Daoy (cell line): ENCODE results near the gene ZNF436. TPM values are rescaled to one million over a fixed set of nuclear protein-coding genes. Genes with fewer than 3 reads are reported as not detected.
A peak's percentile ranks its signal among the peaks of the same experiment; 100 is the strongest.

ENCODE experiments used
- DNase-seq: peaks from one replicate; pipeline ENCODE4 v3.0.0-alpha.2; 2015; ENCODE audit warnings: low read depth
- total RNA-seq: library from RNA; depleted of rRNA; stranded (reverse); fragments of >200 nt; shearing (Covaris generic); gene quantifications from 2 replicates; pipeline ENCODE4 v1.2.3, GENCODE V29; 2014; rRNA removed

The ZNF436 gene
- total RNA-seq: 9.4 and 12.9 TPM in 2 replicates

DNA sequence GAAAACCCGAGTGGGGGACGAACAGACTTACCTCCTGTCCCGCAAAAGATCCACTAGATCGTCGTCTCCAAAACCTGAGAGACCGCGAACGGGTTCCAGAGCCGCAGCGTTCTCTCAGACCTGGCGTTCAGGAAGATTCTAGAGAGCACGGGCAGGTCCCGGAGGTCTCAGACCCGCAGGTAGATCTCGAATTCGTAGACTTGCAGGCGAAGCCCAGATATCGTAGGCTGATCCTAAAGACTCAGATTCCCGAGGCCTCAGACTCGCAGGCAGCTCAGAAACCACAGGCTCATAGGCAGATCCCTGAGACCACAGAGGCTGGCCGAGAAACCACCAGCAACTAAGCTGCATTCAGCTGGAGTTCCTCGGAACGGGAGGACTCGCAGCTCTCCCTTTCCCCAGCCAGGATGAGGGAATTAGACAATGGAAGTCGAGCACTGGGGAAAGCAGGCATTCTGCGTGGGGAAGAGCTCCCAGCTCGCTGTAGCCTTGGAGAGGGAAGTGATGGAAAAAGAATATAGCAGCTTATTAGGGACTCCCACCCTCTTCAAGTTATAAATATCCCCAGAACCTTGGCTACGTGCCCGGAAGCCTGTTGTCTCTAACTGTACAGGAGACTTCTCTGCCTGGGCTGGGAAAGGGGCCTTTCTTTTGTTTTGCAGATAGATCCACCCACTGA is at the start of gene ZNF436:
ZNF436 (minus strand) TSS at position 502 of the 679 bp plus-strand sequence. CDS start 1,831 bp downstream, outside the sequence.
- peak; percentile 84 for DNase-seq

DNA sequence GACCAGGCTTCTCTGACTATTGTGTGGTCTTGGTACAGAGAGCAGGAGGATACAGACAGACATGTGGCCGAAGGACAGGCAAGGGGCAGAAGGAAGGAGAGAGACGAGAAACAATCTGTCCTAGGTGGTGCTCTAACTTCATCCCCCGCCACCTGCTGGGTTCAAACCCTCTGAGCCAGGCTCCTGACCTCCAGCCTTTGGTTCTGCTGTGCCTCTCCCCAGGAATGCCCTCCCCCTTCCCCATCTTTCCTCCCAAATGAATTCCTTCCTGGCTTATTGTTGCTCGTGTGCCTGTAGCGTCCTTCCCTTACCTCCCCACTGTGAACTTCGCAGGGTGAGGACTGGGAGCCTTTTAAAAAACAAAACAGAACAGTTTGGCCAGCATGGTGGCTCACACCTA is 49.5 kb upstream of the ZNF436 start:
- no peak for DNase-seq

DNA sequence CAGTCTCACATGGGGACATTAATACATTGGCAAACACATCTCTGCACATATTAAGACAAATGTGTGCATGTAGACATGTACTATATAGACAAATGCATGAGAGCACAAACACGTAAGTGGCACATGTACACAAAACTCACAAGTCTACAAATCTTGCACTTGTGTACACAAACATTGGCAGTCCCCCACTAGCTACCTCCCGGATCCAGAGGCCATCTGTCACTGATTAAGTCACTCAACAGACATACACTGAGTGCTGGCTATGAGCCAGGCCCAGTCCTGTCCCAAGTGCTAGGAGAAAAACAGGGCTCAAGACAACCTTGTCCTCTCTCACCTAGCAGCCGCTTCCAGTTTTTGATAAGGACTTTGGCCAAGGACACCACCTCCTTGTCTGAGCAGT is 47.9 kb upstream of the ZNF436 start:
- no peak for DNase-seq

DNA sequence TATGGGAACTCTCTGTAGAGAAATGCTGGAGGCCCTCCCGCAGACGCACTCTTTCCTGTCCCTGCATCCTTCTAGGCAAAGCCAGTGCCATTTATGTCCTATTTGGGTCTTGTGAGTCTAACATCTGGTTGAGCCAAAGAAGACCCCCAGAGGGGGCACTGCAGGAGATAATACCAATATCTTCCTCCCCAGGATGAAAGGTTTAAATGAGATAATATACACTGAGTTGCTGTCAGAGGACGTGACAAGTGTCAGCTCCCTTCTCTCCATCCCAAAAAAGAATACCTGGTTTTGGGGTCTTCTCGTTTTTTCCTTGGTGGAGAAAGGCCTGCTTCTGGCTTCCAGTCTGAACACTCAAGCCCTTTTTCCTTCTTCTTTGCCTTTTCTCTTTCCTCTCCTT is 47.3 kb upstream of the ZNF436 start:
- DNase-seq: no peak

DNA sequence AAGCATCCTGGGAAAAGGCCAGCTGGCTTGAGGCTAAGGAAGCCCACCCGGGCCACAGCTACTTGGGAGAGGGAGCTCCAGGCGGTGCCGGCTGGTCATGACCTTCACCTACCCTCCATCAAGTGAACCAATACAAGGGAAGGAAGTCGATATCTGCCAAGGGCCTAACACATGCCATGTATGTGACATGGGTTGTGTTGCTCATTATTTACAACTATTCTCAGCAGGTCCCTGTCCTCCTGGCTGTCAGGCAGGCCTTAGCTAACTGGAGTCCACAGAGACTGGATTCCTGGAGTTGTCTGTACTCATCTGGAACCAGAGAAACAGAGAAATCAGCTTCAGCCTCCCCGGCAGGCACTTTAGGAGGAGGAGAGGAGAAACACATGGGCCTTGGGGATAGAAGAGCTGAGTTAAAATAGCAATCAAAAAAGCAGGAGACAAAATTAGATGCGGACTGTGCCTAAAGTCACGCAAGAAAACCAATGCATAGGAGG is 39.2 kb upstream of the ZNF436 start:
- no peak for DNase-seq

DNA sequence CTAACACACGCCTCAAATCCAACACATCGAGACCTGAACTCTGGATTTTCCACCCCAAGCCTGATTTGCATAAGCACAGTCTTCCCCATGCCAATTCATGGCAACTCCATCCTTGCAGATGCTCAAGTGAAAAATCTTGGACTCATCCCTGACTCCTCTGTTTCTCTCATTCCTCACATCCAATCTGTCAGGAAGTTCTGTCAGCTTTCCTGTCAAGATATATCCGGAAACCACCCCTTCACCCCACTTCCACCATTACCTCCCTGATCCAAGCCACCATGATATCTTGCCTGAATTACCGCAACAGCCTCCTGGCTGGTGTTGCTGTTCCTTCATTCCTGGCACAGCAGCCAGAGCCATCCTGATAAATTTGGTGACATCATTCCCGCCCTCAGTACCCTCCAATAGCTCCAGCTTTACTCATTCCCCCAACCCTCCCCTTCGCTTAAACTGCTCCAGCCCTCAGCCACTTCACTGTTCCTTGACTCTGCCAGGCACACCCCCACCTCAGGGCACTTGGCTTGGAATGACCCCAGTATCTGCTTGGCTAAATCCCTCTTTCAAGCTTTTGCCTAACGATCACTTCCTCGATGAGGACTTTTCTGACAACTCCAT is 37.5 kb upstream of the ZNF436 start:
- no peak for DNase-seq

DNA sequence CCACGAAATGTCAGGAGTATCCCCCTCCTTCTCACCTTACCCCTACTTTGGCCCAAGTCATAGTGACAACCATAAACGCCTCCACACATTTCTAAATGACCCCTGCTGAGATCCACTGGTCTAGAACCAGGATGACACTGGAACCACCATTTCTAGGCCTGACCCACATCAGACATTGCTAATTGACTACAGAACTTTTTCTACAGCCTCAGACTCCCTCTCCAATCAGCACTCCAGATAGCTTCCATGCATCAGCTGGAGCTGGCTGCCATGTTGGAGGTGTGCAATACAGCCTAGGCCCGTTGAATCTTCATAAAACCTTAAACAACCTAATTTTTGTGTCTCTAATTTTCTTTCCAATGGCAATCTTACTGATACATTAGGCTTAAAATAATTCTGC is 36.3 kb upstream of the ZNF436 start:
- no peak for DNase-seq

DNA sequence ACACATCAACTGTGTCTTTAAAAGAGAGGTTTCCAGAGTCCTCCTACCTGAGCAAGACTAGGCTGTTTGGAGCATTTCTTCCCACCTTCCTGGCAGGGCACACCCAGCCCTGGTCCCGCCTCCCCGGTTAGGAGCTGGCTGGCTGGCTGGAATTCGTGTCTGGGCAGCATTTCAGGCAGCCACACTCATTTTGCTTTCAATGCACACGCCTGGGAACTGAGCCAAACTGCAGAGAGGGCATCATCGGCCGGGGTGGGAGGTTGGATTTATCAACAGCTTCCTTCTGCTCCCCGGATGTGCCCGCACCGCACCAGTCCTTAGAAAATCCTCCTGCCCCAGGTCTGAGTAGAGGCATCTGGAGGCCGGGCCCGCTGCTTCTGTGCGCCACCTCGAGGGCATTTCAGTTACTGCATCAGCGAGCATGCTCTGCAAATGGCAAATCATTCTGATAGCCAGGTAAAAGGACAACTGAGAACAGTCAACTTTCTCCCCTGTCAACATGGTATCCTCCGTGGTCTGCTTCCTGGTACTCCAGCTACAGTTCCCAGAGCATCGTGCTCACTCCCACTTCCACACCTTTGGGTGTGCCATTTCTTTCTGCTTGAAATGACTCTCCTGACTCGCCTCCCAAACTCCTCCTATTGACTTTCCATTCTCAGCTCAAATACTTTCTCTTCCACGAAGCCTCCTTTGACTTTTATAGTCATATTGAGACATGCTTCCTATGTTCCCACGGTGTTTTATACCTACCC is 34.3 kb upstream of the ZNF436 start:
- peak; percentile 99 for DNase-seq

DNA sequence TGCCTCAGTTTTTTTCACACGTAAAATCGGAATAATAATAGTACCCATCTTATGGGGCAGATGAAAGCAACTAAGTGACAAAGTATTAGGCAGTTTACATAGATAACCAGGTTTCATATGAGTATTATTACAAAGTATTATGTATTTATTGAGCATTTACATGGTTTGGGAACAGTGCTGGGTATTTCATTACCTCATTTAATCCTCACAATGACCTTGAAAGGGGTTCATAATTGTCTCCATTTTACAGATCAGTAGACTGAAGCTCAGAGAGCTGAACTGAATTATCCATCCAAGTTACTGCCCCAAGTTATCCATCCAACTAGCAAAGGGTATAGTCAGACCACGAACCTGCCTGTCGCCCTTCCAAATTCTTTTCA is 33.7 kb upstream of the ZNF436 start:
- DNase-seq: no peak

DNA sequence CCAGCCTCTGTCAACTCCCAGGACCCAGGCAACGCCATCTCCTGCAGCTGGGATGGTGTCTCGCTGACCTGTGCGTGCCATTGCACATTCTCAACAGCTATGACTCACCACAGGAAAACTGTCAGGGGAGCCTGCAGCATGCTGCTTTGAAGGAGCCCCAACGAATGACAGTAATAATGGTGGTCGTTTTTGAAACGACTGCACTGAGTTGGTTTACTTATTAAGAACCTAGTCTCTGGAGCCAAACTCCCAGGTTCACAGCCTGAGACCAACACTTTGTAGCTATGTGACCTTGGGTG is 33.4 kb upstream of the ZNF436 start:
- peak; percentile 91 for DNase-seq

DNA sequence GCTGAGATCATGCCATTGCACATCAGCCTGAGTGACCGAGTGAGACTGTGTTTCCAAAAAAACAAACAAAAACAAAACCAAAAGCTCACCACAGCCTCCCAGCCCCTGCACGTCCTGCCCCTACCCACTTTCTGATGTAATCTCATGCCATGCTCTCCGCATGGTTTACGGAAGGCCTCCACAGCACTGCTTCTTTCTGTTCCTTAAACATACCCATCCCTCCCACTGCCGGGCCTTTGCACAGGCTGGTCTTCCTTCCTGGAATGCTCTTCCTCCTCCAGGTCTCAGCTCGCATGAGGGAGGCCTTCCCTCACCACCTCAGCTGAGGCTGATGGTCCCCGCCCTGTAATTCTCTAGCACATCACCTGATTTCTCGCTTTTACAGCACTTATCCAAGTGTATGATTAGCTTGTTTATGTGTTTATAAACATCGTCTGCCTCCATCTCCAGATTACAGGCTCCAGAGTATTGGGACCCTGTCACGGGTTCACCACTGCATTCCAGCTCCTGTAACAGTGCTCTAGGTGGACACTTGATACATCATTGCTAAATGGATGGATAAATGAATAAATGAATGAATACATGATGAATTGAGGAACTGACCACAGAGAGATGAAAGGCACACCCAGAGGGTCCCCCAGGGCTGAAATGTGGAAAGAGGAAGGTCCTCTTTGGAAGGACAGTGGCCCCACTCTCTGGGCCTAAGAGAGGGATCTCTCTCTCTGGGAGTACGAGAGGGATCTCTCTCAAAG is 32.8 kb upstream of the ZNF436 start:
- DNase-seq: peak; percentile 51

DNA sequence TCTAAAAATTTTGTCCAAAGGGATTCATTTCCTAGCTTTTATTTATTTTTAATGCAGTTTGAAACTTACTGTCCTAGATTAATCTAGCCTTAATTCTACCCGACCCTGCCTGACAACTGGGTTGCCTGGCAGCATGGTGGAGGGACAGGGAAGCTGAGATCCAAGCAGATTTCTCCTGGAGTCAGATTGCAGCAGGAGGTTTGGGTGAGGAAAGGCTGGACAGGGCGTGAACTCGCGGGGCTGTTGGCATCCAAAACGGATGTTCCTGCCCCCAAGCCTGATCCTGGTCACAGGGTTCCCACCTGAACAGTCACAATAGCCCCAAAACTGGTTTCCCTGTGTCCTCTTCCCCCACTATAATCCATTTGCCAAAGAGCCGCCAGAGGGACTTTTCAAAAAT is 31.7 kb upstream of the ZNF436 start:
- no peak for DNase-seq

DNA sequence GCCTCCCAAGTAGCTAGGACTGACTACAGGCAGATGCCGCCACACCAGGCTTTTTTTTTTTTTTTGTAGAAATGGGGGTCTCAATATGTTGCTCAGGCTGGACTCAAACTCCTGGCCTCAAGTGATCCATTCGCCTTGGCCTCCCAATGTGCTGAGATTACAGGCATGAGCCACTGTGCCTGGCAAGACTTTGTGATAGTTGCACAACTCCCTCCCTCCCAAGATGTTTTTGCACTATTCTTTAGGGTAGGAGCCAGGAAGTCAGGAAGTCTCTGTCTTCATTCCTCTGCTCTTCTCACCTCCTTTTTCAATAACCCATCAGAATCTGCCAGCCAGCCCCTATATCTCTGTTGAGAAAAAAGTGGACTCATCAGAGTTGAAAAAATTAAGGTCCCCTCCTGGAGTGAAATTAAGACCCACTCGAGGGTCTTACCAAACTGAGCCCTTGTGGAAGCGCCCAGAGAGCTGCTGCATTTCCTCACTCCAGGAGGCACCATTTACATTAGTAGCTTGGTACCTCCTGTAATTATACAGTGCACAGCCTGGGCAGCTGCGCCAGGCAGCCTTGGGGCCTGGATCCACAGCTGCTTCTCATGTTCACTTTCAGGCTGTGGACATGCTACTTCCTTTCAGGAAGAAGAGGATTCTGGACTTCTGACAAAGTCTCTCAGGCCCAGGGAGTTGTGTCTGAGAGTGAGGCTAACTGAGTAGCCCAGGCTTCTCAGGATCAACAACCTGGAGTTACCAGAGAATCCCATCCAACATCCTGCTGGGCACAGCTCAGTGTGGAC is 30.9 kb upstream of the ZNF436 start:
- no peak for DNase-seq

DNA sequence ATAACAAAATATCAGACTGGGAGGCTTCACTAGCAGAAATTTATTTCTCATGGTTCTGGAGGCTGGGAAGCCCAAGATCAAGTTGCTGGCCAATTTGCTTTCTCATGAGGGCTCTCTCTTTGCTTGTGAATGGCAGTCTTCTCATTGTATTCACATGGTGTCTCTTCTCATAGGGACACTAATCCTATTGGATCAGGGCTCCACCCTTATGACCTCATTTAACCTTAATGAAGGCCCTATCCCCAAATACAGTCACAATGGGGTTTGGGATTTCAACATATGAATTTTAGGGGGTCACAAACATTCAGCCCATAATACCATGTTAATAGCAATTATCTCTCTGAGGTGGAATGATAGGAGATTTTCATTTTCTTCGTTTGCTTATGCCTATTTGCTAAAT is 29.6 kb upstream of the ZNF436 start:
- DNase-seq: no peak

DNA sequence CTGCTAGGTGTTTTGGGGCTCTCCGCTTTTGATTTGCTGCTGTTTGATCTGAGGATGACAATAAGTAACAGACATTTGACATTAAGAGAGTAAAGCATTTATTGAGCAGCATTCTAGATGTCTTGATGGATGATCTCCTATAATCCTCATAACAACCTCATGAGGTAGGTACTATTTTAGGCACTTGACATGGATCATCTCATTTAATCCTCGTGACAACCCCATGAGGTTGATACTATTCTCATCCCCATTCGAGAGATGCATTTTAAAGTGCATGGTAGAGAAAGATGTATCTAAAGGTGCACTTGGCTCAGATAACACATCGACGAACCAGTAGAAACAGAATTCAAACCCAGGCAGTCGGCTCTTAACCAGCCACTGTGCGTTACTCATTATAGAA is 28.3 kb upstream of the ZNF436 start:
- no peak for DNase-seq

DNA sequence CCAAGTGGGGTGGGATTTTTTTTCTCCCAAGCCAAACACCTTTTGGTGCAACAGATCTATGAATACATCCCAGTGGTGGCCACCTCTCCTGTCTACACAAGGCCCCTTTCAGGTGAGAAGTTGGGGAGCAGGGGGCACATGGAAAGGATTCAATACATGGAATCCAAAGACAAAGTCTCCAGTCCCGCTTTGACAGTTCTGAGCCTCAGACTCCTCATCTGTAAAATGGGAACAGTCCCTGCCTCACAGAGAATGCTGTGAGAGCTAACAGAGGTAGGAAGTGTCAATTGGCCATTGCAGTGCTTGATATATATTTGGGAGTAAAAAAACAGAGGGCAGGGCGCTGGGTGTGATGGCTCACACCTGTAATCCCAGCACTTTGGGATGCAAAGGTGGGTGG is 26.7 kb upstream of the ZNF436 start:
- DNase-seq: no peak

DNA sequence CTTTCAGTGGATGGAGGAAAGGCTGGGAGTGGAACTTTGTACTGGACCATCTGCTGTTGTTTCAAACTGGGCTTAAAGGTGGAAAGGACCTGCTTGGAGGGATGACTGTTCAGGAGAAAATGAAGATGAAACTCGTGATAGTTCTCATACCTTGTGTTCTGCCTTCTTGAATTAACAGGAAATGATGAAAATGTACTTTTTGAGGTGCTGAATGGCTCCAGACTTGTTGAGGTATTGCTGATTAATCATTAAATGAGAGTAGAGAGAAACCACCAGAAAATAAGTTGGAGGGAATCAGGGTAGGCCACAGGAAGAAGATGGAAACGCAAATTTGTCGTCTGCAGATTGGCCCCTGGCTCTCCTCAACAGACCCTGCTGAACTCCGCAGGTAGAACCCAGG is 26.2 kb upstream of the ZNF436 start:
- no peak for DNase-seq

DNA sequence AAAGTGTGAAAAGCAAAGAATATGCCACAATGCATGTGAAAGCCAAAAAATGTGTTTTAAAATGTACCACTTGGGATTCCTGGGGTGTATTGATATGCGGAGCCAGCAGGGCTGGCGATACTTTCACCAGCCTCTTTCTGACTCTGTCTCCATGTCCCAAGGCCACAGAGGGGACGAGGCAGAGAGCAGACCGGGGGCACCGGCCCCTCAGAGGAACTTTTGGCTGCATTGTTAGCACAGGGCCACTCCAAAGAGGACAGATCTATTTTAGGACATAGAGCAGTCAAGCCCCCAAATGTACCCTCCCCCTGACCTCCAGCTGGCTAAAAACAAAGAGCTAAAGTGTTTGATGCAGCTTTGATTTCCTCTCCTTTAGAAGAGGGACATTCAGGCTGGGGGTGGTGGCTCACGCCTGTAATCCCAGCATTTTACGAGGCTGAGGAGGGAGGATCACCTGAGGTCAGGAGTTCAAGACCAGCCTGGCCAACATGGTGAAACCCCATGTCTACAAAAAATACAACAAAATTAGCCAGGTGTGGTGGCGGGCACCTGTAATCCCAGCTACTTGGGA is 25.6 kb upstream of the ZNF436 start:
- DNase-seq: no peak

DNA sequence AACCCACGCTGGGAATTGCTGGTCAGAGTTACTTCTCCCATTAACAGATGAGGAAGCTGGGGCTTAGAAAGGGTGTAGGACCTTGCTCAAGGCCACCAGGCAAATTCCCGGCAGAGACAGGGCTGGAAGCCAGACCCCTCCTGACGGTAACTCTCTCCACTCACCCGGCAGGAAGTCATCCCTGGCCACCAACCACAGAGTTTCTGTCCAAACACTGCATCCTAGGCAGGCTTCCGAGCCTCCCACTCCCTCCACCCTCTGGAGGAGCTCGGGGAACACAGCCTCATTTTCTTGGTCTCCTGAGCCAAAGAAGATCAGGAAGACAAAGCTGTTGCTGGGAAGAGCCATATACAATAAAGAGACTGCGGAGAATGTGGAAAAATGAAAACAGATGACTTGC is 25.0 kb upstream of the ZNF436 start:
- DNase-seq: peak; percentile 76

DNA sequence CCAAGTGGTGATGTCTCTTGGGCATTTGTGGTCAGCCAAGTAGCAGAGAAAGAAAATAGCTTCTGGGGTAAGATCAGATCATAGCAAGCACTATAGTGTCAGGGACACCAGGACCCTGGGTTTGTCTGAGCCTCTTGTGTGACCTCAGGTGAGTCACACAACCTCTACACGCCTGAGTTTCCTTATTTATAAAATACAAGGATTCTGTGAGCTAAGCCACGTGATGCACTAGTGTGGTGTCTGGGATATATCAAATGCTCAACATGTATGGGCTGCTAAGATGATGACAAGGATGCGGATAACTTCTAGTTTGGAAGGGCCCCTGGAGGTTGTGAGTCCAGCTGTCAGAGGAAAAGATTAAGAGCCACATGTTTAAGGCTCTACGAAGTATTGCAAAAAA is 24.5 kb upstream of the ZNF436 start:
- peak; percentile 54 for DNase-seq

DNA sequence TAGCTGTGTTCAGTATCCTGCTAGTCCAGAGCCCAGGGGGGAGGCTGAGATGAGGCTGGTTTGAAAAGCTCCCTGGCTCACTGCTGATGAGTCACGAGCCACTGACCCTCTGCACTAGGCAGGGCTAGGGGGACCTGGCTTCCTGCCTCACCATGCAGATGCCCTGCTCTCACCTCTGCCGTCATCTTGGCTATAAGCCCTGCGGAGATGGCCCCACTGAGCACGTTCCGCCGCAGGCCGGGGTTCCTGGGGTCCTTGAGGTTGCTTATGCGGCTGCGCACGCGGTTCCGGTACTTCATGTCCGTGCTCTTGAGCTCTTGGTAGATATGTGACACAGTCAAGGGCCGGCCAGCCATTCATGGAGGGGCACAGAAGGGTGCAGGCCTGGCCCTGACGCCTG is 24.1 kb upstream of the ZNF436 start:
- peak; percentile 91 for DNase-seq
